ENCODE data around the gene ATRN.

The ATRN gene

DNA sequence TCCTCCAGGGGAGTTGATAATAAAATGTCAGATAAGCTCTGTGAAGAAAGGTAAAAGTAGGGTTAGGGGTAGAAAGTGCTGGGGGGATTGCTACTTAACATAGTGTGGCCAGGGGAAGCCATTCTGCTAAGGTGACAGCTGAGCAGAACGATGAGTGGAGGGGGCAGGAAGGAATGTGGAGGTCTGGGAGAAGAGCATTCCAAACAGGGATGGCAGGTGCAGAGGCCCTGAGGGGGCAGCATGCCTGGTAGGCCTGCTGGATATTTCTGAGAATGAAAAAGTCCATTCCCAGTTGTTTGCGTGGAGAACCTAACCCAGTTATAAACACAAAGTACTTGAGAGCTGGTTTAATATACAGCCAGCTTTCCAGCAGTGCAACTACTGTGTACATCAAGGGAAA lies 183.1 kb downstream of the ATRN start:
- no peak for FAIRE-seq
- no peak for DNase-seq (ENCODE audit: insufficient read length, low spot score)

DNA sequence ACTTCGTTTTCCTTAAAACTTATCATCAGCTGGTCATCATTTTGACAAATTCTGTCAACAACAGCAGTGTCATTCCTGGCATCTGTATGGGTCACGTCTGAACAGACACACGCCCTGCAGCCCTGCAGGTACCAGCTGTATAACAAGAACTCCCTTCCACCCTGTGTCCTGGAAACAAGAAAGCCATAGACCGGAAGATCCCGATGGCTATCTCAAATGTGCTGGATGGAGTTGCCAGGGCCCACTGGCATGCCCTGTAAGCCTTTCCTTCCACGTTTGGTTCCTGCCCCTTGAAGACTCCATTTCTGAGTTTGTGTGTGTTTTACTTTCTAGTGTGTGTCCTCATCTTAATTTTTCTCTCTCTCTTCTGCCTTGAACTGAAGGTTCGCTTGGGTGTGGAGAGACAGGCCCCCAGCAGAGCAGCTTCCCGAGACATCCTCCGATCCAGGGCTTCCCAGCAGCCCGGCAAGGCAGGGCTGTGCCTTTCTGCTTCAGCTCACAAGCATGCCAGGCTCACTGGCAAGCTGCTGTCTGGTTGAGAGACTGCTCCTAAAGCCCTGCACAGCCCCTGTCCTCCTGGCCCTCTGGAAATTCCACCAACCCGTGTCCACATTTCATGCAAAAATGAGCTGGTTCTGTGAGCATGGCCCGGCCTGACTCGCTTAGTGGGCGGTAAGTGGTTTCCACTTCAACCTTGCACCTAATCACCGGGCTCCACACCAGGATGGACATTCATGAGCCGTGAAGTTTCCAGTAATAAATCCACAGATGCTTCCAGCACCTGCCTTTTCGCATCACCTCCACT lies 183.7 kb downstream of the ATRN start:
- DNase-seq (ENCODE audit: insufficient read length, low spot score): no peak
- FAIRE-seq: no peak

DNA sequence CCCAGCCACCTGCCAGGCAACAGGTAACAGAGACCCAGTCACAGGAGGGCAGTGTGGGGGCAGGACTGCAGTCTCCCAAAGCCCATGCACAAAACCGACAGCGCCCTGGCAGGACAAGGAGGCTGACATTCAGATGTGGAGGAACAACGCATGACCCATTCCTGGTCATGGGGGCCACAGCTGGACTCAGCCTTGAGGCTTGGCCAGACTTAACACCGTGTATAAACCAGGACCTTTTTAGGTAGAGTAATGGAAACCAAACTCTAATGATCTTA lies 184.2 kb downstream of the ATRN start:
- FAIRE-seq (no peak), DNase-seq (ENCODE audit: insufficient read length, low spot score) (no peak)

DNA sequence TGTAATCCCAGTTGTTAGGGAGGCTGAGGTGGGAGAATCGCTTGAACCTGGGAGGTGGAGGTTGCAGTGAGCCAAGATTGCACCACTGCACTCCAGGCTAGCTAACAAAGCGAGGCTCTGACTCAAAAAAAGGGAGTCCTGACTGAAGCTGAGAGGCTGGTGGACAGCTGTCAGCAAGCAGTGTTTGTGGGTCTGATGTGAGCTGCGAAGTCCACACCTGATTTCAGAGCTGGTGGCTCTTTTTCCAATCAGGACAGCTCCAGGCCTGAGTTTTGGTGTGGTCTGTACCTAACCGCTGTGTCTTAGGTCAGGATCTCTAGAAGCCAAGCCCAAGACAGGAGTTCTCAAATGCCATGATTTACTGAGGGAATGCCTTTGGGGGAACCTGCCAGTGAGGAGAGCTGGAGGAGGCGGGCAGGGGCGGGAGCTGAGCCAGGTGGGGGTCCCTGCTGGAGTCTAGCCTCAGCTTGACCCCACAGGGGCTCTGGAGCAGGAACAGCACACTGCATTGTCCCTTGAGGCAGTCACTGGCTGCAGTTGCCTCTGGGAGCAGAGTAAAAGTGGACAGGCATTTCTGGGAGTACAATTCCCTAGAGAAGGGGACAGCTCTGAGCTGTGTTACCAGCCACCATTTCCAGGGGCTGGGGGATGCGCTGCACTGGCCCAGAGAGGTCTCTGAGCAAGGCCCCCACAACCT lies 187.3 kb downstream of the ATRN start:
- DNase-seq (ENCODE audit: insufficient read length, low spot score) (no peak), FAIRE-seq (no peak)

DNA sequence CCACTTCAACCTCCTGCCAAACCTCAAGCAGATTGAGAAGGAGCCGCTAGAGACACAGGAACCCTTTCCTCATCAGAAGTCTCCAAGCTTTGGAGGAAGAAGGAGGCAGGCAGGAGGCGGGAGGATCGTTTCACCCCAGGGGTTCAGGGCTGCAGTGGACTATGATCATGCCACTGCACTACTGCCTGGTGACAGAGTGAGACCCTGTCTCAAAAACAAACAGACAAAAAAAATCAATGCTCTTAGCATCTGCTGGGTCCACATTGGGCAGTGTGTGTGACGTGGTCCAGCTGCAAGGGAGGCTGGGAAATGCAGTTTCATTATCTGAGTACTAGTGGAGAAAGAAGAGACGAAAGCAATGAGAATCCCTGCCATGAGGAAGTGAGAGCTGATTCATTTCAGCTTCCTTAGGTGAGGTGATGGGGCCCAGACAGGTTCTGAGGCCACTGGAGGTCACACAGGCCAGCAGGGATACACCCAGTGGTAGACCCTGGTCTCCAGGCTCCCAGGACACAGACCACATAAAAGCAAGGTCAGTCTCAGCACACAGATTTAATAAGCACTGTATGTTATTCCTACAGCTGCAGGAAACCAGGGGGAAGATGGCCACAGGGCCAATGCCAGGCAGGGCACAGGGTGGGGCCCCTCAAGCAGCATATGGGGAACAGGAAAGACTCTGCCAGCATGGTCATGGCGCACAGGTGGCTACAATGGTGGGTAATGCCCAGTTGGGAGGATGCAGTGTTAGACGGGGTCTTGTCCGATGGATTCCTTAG lies 188.1 kb downstream of the ATRN start:
- FAIRE-seq (peak; percentile 98), DNase-seq (ENCODE audit: insufficient read length, low spot score) (peak; percentile 94)

DNA sequence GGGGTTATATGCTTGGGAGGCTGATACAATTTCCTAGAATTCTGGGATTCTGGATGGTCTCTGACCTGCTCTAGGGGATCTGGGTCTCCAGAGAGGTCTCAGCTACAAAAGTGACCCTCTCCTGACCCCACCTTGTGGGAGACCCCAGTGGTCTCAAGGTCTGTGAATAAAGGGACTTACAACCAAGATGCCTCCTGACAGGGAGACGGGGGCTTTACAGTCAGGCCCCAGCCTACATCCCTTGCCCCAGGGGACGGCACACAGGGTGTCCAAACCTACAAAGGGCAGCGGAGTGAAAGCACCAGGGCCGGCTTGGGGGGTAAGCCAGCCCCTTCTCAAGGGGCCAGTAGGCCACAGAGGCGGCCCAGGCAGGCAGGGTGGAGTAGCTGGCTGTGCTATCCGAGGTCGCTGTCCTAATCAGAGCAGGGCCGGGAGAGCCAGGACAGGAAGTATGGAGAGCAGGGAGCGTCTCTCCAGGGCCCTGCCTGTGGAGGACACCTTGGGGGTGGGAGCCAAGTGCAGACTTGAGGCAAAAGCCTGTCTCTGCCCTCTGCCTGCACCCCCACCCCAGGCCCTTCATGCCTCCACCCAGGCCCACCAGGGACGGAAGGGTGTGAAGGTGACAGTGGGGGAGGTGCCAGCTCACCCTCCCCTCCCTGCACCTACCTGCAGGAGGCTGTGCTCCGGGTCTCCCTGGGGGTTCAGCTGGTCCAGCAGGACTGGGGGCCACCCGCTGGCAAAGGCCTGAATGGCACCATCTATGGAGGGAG lies 188.9 kb downstream of the ATRN start:
- DNase-seq (ENCODE audit: insufficient read length, low spot score) (no peak), FAIRE-seq (no peak)

DNA sequence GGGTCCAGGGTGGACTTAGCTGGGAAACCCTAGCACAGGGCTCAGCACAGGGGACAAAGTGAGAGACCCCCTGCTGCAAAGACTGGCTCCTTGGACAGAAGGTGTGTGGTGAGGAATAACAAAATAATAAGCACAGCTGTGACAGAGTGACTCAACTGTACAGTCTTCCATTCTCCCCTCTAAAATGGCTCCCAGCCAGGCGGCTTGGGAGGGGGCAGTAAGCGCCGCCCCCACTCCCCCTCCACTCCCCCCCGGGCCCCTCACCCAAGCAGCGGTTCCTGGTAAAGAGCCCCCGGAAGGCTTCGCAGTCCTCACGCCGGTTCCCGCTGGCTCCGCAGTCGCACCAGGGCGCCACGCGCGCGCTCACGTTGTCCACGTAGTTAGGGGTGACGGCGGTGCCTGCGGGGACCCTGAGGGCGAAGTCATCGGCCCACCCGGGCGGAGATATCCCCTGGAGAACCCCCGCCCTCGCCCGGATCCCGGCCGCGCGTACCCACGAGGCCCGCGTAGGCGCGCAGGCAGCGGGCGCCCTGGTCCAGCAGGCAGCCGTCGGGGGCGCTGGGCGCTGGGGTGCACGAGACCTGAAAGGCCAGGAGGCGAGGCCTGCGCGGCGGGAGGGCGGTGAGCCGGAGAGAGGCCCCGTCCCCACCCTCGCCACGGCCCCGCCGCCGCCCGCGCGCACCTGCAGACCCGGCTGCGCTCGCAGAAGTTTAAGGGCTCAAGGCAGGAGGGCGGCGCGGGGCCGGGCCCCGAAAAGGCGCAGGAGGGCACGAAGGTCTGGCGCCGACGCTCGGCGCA lies 189.6 kb downstream of the ATRN start:
- FAIRE-seq: no peak

DNA sequence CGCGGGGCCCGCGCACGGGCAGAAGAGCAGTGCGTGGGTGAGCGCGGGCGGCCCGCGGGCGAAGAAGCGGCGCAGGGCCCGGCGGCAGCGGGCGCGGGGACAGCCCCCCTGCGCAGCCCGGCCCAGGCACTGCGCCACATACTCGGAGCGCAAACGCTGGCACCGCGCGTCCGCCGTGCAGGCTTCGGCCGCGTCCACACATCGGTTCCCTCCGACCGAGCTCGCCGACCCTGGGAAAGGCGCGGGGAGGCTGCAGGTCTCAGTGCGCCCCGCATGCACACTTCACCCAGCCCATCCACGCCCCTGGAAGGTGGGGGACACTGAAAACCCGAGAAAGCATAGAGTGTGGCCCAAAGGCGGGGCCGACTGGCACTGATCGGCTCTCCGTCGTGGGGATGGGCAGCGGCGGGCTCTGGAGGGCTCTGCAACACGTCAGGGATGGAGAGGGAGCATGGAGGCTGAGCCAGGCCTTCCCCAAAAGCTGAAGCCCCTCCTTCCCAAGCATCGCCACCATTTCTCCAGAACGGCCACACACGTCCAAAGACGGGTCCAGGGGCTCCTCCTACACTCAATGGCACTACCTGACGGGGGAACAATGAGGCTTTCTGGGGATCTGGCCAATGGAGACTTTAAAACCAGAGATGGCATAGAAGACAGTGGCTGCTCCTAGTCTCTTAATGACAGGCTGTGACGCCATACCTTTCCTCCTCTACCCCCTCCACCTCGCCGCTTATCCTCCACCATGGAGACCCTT lies 190.4 kb downstream of the ATRN start:
- no peak for FAIRE-seq
- DNase-seq (ENCODE audit: insufficient read length, low spot score): no peak

More for the DNA sequence above, 189.6 kb downstream of the ATRN start:
- no peak for DNase-seq (ENCODE audit: insufficient read length, low spot score)

DNA sequence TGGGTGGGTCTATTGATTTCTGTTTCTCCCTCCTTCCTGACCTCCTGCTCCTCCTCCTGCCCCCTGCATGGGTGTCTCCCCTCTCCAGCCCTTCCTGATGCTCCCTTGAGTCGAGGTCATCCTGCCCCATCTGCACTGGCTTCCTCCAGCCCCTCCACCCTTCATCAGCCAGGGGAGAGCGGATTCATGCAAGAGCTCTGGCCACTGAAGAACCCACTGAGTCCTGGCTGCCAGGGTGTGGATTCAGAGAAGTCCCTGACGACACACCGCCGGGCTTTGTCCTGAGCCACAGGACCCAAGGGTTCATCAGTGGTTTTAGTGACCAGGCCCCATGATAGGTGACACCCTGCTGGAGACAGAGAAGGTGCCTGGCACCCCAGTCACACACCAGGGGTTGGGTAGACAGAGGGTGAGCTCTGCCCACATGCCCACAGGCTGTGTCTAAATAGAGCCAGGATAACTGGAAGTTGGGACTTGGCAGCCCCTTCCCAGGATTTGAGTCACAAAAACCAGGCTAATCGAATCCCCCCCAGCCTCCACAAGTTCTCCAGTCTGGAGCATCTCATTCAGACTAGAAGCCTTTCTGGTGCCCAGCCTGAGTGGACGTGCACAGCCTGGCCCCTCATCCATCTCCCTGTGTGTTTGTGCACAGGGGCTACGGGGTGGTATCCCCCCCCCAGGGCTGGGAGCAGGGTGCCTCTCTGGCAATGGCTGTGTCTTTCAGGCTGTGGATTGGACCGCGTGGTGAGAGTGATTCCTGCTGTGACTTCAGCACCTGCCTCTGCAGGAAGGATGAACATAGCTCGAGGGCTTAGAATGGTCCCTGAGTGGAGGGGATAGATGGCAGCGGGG lies 191.2 kb downstream of the ATRN start:
- FAIRE-seq: no peak
- DNase-seq (ENCODE audit: insufficient read length, low spot score): no peak

DNA sequence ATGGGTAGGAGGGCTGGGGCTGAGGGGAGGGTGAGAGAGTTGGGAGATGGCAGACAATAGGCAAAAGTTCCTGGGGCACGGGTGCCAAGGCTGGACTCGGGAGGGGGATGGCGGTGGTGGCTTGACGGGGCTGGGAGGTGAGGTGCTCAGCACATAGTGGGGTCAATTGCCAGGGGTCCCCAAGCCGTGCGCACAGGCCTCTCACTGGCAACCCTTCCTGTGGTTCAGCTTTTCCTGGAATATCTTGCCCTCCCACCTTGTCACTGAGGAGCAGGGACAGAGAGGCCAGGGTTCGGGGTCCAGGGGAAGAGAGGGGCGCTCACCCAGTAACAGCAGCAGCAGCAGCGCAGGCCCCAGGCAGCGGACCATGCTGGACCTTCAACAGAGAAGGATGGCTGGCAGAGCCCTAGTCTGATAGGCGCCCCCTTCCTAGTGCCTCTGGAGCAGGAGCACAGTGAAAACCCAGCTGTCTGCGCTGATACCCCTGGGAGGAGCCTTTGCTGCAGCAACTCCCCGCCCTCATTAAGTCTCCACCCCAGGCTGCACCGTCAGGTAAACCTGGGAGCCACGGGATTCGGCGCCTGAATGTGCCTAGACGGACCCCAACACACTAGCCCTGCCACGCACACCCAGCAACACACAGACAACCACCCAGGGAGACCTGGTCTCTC lies 192.3 kb downstream of the ATRN start, which contains the start of gene GFRA4:
GFRA4 (minus strand) TSS at position 369 of the 671 bp plus-strand sequence; CDS start at position 369, 0 bp downstream.
- no peak for DNase-seq (ENCODE audit: insufficient read length, low spot score)
- no peak for FAIRE-seq

DNA sequence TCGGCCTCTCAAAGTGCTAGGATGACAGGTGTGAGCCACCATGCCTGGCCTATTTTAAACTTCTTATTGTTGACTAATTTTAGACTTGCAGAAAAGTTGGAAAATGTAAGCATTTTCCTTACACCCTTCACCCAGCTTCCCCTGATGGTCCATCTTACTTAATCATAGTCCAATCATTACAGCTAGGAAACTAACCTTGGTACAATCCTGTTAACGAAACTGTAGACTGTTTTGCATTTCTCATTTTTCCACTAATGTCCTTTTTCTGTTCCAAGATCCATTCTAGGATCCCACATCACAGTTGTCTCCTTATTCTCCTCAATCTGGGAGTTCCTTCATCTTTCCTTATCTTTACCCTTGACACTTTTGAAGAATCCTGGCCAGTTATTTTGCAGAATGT lies 193.0 kb downstream of the ATRN start:
- no peak for FAIRE-seq
- no peak for DNase-seq (ENCODE audit: insufficient read length, low spot score)

DNA sequence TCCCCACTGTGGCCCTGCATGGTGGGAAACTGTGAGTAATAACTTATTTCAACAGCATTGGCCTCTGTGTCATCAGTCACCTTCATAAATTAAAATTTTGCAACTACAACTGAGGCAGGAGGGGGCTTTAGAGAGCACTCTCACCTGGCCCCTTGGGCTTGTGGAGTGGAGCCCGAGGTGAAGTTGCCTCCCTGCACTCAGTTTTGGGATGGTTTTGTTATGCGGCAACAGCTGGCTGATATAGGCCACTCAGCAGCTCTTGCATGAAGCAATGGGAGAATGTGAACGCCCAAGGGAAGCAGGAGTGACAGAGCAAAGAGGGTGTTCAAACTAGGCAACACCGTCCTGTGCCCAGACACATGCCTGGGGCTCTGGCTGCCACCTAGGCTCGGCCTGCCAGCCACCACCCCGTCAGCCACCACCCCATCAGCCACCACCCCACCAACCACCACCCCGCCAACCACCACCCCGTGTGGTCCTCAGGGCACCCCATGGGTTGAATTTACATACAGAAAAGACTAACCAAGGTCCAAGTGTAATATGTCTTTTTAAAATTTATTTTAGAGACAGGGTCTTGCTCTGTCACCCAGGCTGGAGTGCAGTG lies 196.7 kb downstream of the ATRN start:
- FAIRE-seq: no peak
- no peak for DNase-seq (ENCODE audit: insufficient read length, low spot score)

DNA sequence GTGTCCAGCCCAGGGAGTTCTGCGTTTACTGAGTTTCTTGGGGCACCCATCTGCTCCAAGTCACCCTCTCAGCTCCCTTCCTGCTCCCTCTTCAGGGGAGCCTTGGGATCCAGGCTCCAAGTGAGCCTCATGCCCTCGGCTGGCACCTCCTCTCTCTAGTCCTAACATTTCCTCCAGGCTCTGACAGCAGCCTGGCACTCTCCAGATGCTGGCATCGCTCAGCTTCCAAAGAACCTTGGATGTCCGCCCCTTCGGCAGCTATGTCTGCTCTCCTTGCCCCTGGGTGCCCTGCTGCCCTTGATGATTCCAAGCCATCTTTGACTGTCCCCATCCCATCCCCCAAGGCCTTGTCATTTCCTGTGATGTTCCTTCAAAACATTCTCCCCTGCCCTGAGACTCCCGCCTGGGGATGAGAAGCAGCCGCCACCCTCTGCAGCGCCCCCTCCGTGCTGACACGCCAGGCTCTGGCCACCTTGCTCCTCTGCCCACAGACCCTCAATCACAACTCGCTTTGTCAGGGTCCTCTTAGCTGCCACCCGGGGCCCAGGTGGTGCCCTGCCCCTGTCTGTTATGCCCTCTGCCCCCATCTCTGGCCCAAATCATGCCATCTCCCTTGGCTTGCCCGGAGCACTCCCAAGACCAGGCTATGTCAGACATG lies 199.0 kb downstream of the ATRN start:
- DNase-seq (ENCODE audit: insufficient read length, low spot score): no peak
- no peak for FAIRE-seq

DNA sequence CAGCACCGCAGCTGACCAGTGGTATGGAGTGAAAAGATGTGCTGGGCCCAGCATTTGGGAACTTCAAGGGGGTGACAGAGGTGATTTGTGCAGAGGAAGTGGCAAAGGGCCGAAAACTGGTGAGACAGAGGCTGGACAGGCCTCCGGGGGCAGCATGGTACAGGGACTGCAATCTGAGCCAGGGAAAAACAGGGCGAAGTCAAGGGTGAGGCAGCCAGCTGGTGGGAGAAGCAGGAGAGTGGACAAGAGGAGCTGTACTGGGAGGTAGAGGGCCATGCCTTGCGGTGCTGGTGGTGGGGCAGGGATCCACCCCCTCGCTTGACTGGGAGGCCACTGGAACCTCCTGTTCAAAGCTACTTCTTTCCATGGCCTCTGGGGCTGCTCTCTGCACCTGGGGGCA lies 199.7 kb downstream of the ATRN start:
- DNase-seq (ENCODE audit: insufficient read length, low spot score): no peak
- no peak for FAIRE-seq

DNA sequence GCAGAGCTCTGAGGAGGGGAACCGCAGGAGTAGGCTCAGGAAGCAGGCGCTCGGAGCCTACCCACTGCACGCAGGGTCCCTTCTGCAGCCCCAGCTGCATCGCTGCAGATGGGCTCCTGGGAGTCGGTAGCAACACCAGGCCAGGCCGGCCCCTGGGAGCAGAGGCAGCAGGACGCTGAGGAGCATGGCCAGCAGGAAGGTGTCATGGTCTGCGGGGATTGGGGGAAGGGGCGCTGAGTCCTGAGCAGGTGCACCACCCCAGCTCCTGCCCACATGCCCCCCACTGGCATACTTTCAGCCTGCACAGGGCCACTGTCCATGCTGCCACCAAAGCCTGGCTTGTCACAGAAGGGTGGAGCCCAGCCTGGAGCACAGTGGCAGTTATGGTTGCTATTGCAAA lies 200.1 kb downstream of the ATRN start:
- FAIRE-seq (no peak), DNase-seq (ENCODE audit: insufficient read length, low spot score) (no peak)

DNA sequence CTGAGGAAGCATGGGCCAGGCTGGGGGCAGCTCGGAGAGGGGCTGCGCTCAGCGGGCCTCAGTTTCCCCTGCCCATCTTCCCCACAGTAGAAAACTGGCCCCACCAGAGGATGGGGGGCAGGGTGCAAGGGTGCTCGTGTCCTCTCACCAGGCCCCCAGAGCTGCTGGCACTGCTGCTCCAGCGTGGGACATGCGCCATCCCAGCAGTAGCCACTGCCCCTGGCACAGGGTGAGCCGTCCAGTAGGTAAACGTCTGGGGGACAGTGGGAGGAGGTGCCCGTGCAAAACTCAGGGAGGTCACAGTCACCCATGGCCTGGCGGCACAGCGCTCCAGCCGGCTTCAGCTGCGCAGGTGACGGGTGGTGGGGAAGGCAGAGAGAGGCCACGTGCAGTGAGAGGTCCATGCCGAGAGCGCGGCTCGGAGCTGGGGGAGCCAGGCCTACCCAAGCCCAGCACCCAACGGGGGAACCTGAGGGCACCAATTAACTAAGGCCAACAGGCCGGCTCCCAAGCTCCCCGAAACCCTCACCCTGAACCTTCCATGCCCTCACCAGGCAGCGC lies 201.2 kb downstream of the ATRN start:
- FAIRE-seq: no peak
- DNase-seq (ENCODE audit: insufficient read length, low spot score): no peak
